Measurements from ENCODE around the gene MIF4GD.

Gene MIF4GD

GRCh38 chr17:75231071-75231470 is 40.0 kb downstream of the MIF4GD start:
- no peak for DNase-seq

- no peak for DNase-seq
These were observed 42.2 kb downstream of the MIF4GD start for GRCh38 chr17:75228847-75229246.

GRCh38 chr17:75228305-75228704 is 42.7 kb downstream of the MIF4GD start:
- no peak for DNase-seq

- DNase-seq = no peak
These were observed 43.3 kb downstream of the MIF4GD start for GRCh38 chr17:75227729-75228128.

- no peak for DNase-seq
These were observed 46.0 kb downstream of the MIF4GD start for GRCh38 chr17:75225016-75225415.

- no peak for DNase-seq
These were observed 51.2 kb downstream of the MIF4GD start for GRCh38 chr17:75219815-75220214.

GRCh38 chr17:75218131-75218530 is 52.9 kb downstream of the MIF4GD start:
- no peak for DNase-seq
